OCI-M2 (cell line): ENCODE results near the gene BATF.

ENCODE experiments used
- DNase-seq: peaks from one replicate; lab custom pipeline; 2025; ENCODE audit not compliant: unreplicated experiment; lab: John Stamatoyannopoulos, UW

BATF gene

GRCh38 chr14:75591987-75592575 lies 69.8 kb downstream of the BATF start:
- no peak for DNase-seq

- no peak for DNase-seq
These were observed 73.0 kb downstream of the BATF start for GRCh38 chr14:75595226-75595625.
